HL-60 (cell line): Measurements from ENCODE around the gene PLPPR5.

Experiments
- DNase-seq, 2 experiments: peaks; one replicate each; pipeline ENCODE4 v3.0.0-alpha.2; 2010 to 2020; ENCODE audit warnings: low read depth in 1 of 2, low spot score in 1 of 2
- H3K27ac ChIP-seq: fragments of 250-450 bp; sonication (Bioruptor Pico); replicated peaks from 2 replicates; pipeline ENCODE4 v1.5.1; 2020; ENCODE audit warnings: mild to moderate bottlenecking, moderate library complexity
- H3K27me3 ChIP-seq: fragments of 250-450 bp; sonication (Bioruptor Pico); 2 replicates; pipeline ENCODE4 v1.5.1; 2021; ENCODE audit warnings: mild to moderate bottlenecking, moderate library complexity; ENCODE audit not compliant: insufficient read depth, poor library complexity, severe bottlenecking
- H3K4me3 ChIP-seq: replicated peaks from 2 replicates; pipeline ENCODE4 v1.5.1; 2011; ENCODE audit warnings: mild to moderate bottlenecking, control low read depth, low read length; ENCODE audit not compliant: insufficient read depth
- GABPA ChIP-seq: IDR thresholded peaks from 2 replicates; pipeline ENCODE4 v1.6.1; 2012; ENCODE audit warnings: low read depth
- POLR2AphosphoS5 ChIP-seq: IDR thresholded peaks from 2 replicates; pipeline ENCODE4 v1.6.1; 2012; ENCODE audit warnings: low read depth
- SPI1 ChIP-seq: IDR thresholded peaks from 2 replicates; pipeline ENCODE4 v1.6.1; 2012; ENCODE audit warnings: low read depth, mild to moderate bottlenecking, borderline replicate concordance
- TF ChIP-seq, protein P1 (sequence below): IDR thresholded peaks from 2 replicates; pipeline ENCODE4 v1.6.1; 2012; ENCODE audit warnings: low read depth; ENCODE audit not compliant: insufficient replicate concordance

PLPPR5 gene

DNA sequence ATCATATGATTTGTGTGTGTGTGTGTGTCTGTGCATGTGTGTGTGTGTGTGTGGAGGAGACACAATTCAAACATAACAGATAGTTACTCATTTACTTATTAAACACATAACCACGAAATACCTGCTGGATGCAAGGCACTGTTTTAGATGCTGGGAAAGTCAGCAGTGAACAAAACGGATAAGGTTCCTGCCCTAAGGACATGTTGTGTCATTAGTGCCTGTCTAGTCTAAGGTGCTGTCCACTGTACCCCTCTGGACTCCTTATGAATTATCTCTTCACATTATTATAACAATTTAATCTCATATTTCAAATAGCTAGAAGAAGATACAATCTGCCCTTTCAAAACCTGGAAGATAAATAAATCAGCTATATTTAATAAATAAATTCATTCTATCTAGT is 162.4 kb downstream of the PLPPR5 start:
- H3K4me3 ChIP-seq = no peak overlapping the region
- no peak overlapping the region for H3K27ac ChIP-seq
- H3K27me3 ChIP-seq = no peaks in the 10 kb centered on the region
- DNase-seq = no peak
- TF ChIP-seq GABPA (no peak), SPI1 (no peak), POLR2AphosphoS5 (no peak)
- TF ChIP-seq, protein P1, sequence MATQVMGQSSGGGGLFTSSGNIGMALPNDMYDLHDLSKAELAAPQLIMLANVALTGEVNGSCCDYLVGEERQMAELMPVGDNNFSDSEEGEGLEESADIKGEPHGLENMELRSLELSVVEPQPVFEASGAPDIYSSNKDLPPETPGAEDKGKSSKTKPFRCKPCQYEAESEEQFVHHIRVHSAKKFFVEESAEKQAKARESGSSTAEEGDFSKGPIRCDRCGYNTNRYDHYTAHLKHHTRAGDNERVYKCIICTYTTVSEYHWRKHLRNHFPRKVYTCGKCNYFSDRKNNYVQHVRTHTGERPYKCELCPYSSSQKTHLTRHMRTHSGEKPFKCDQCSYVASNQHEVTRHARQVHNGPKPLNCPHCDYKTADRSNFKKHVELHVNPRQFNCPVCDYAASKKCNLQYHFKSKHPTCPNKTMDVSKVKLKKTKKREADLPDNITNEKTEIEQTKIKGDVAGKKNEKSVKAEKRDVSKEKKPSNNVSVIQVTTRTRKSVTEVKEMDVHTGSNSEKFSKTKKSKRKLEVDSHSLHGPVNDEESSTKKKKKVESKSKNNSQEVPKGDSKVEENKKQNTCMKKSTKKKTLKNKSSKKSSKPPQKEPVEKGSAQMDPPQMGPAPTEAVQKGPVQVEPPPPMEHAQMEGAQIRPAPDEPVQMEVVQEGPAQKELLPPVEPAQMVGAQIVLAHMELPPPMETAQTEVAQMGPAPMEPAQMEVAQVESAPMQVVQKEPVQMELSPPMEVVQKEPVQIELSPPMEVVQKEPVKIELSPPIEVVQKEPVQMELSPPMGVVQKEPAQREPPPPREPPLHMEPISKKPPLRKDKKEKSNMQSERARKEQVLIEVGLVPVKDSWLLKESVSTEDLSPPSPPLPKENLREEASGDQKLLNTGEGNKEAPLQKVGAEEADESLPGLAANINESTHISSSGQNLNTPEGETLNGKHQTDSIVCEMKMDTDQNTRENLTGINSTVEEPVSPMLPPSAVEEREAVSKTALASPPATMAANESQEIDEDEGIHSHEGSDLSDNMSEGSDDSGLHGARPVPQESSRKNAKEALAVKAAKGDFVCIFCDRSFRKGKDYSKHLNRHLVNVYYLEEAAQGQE = no peak
